HS-27A (cell line): Measurements from ENCODE around the gene RAD18.
A peak's percentile ranks its signal among the peaks of the same experiment; 100 is the strongest.

ENCODE experiments used
- DNase-seq: peaks from one replicate; pipeline ENCODE4 v3.0.0-alpha.2; 2012; ENCODE audit warnings: low read depth, missing footprints

Gene RAD18

DNA sequence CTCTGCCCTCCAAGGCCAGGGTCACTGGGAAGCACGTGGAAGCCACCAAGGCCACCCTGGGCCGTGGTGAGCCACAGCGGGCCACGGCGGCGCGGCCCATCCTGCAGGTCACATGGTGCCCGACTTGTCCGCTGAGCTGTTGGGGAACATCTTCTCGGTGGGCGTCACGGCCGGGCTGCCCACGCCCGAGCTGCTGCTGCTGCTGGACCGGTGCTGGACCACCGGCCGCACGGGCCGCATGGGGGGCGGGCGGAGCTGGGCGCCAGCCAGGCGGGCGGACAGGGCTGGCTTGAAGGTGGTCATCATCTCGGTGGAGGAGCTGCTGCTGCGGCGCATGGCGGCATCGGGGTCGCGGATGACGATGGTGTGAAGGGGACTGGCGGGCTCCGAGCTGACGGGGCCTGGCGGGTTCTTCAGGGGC is 22.1 kb upstream of the RAD18 start:
- DNase-seq = no peak

DNA sequence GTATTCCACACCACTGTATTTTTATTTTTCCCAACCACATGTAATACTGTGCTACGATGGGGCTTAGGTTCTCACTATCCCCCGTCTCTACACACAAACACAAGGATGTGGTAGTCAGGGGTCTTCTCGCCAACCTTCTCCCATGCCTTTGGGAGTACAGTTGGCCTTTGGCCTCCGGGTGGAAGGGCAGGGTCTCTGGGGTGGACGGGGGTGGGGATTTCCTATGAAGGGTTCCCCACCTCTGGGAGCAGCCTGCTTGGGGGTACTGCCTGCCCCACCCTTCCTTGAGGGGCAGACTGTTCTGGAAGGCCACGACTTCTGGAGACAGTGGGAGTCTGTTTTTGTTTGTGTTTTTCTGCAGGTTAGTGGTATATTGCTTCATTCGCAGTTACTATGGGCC is 21.3 kb upstream of the RAD18 start:
- DNase-seq = no peak

GRCh38 chr3:8984081-8984480 is 20.8 kb upstream of the RAD18 start:
- DNase-seq = no peak

DNA sequence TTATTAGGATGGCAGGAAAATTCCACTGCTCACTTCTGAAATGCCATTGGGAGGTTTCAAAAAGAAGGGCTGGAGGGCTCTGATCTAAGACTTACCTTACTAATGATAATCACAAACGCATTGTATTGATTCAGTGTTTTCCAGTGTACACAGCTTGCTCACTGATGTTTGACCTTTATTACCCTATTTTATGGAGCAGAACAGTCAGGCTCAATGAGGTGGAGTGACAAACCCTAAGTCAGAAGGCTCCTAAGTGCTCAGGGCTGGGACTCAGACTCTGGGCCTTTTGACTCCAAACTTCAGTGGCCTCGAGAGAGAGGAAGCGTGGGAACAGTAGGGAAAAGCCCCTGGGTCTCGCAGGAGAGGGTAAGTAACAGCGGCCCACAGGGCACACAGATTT is 20.3 kb upstream of the RAD18 start:
- DNase-seq = no peak

- no peak for DNase-seq
Measured at GRCh38 chr3:8983026-8983425, 19.8 kb upstream of the RAD18 start.

GRCh38 chr3:8982509-8982908 is 19.2 kb upstream of the RAD18 start:
- DNase-seq = no peak

GRCh38 chr3:8981700-8982099 is 18.4 kb upstream of the RAD18 start:
- no peak for DNase-seq

- DNase-seq = no peak
Measured at GRCh38 chr3:8981296-8981695, 18.0 kb upstream of the RAD18 start.

GRCh38 chr3:8980756-8981257 is 17.5 kb upstream of the RAD18 start:
- DNase-seq = no peak

- DNase-seq = no peak
Measured at GRCh38 chr3:8979262-8979661, 16.0 kb upstream of the RAD18 start.

DNA sequence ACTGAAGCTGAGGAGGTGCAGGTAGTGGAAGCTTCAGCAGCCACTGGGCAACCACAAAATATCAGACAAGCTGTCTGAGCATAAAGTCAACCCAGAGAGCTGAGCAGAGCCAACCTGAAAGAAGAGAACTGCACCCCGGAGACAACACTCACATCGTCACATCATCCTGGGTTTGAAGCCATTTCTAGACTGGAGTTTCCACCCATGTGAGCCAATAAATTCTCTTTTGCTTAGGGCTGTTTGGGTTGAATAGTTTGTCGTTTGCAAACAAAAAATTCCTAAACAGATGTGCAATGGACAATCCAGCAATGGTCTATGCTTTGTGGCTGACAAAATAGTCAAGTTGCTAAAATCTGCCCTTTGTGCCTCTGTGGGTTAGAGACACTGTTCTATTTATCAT is 15.3 kb upstream of the RAD18 start:
- DNase-seq = no peak

DNA sequence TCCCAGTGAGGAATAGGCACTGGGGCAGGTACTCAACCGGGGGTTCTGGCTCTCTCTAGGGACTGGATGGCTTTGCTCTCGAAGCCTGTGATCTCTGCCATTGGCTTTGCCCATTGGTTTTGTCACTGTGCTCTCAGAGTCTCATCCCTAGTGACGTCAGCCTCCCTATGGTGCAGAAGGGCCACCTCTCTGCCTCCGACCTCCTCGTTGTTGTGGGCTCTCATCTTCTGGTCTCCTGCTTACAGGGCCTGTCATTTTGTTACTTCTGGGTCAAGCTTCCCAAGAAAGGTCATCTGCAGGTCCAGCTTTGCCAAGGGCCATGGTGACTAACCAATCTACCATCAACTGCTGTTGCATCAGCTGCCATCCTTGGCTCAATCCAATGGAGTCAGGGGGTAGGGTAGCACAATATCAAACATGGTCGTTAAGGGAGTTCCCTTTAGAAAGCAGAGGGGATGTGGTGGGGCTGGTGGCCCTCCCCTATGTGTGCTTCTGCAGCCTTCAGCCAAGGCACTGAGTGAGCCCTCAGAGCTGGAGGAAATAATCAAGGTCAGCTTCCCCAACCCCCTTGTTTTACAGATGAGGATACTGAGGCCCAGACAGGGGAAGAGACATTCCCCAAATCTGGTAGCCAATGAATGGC is 13.4 kb upstream of the RAD18 start:
- no peak for DNase-seq

DNA sequence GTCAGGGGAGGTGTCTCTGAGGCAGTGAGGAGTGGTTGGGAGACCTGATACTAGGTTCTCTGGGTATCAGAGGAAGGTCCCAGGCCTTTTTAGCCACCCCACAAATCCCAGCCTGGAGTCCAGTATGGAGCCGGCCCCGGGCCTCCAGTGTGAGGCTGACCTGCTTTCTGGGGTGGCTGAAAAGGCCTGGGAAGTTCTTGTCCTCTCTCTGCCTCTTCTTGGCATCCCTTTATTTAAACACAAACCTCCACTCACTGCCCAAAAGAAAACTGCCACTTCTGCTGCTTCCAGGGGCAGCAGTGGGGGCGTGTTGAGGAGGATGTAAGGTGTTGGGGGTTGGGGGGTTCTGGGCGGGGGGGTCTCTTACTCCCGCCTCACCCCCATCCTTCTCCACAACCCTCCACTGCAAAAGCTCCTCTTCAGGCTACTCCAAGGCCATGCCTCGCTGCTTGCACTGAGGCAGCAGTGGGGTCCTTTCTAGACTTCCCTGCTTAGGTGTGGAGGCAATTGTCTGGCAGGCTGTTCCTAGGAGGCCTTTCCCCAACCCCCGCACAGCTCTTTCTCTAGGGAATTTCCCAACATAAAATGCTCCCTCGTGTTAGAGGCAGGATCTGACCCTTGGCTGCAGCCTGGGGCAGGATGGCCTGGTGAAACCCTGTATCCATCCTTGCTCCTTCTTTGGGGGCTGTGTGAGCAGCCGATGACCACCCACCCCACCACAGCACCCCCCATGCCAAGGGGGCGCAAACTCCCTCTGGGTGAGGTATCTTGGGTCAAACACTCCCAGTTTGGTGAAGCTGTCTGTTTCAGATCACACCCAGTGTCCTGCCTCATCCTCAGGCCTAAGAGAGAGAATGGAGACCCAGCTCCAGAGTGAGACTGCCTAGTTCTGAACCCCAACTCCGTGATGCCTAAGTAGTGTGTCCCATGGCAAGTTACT is 12.1 kb upstream of the RAD18 start:
- DNase-seq = no peak

DNA sequence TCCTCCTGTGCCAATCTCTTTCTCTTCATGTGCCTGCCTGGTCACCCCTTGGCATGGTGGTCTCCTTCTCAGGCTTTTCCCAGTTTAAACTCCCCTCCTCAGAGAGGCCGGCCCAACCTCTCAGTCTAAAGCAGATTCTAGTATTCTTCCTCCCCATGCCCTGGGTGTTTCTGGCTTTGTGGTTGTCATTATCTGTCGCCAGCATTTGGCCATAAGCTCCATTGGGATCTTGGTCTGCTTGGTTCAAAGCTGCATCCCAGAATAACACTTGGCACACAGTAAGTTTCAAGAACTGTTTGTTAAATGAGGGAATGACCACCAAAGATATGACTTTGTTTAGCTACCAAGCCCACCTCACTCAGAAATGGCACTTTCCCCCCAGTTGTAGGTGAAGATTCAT is 11.2 kb upstream of the RAD18 start:
- no peak for DNase-seq

DNA sequence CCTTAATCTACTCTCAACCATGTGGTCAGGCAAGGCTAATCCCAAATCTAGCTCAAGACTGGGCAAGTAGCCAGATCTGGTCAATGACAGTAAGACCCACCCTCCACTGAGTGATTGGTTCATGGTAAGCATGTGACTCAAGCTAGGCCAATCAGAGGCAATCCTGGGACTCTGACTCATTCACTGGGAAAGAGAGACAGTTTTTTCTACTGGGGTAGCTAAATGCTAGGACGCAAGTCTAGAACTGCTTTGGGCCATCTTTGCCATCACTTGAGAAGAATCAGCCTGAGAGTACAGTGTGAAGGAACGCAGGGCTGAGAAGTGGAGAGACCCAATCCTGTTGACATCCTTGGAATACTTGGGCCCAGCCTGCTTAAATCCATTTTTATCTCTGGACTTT is 9.4 kb upstream of the RAD18 start:
- peak; percentile 54 for DNase-seq

- DNase-seq = peak; percentile 57
Measured at GRCh38 chr3:8970971-8971589, 7.8 kb upstream of the RAD18 start.

GRCh38 chr3:8969241-8969640 is 6.0 kb upstream of the RAD18 start:
- no peak for DNase-seq

- no peak for DNase-seq
Measured at GRCh38 chr3:8968375-8968882, 5.2 kb upstream of the RAD18 start.

DNA sequence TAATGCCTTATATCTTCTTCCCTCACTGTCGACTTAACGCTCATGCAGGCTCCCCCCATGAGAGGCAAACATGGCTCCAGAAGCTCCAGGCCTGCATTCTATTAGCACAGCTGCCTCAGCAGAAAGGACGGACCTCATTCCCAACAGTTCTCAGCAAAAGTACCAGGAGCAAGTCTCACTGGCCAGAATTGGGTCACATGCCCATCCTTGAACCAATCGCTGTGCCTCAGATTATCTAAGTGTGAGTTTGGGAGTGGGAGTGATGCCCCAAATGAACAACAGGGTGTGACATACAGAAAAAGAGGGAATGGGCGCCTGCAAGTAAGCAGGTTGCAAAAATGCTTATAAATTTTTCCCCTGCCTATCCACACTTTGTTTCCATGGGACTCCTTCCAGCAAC is 4.3 kb upstream of the RAD18 start:
- no peak for DNase-seq

GRCh38 chr3:8966820-8967348 is 3.6 kb upstream of the RAD18 start:
- DNase-seq = no peak

- no peak for DNase-seq
Measured at GRCh38 chr3:8966150-8966819, 3.0 kb upstream of the RAD18 start.
